SK-N-SH treated with all-trans-retinoic acid at 6 μM for 48 hours (cell line): ENCODE data around the gene MED1.

Experiments
- GLIS3 ChIP-seq: fragments of 250-450 bp; sonication (Bioruptor Pico); IDR thresholded peaks from 2 replicates; pipeline ENCODE4 v1.5.0; 2020; ENCODE audit warnings: mild to moderate bottlenecking, moderate library complexity
- ZNF565 ChIP-seq: fragments of 450-650 bp; formaldehyde crosslinking; conservative IDR thresholded peaks from 2 replicates; pipeline ENCODE4 v1.5.0; 2020; ENCODE audit warnings: low read depth, mild to moderate bottlenecking, moderate library complexity
- TF ChIP-seq, protein P1 (sequence below): fragments of 250-450 bp; sonication (Bioruptor Pico); IDR thresholded peaks from 2 replicates; pipeline ENCODE4 v1.8.0; 2020; ENCODE audit warnings: mild to moderate bottlenecking, moderate library complexity, borderline replicate concordance

DNA sequence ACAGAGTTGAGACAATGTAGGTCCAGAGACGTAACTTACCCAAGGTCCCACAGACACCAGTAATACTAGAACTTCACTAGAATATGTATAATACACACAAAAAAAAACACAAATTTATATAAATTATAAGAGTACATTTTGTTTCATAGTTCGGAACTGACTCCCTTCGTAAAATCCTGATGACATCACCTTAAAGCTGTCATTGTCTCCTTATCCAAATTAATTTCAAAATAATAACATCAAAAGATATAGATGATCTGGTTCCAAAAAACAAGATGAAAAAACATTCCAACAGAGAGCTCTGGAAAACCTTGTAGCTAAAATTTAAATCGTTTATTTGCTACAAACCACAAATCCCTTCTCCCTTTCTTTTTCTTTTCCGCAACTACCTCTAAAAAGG lies 59.6 kb downstream of the MED1 start:
- TF ChIP-seq ZNF565 (CRISPR knock-in tag) (no peak), GLIS3 (no peak)
- TF ChIP-seq, protein P1, sequence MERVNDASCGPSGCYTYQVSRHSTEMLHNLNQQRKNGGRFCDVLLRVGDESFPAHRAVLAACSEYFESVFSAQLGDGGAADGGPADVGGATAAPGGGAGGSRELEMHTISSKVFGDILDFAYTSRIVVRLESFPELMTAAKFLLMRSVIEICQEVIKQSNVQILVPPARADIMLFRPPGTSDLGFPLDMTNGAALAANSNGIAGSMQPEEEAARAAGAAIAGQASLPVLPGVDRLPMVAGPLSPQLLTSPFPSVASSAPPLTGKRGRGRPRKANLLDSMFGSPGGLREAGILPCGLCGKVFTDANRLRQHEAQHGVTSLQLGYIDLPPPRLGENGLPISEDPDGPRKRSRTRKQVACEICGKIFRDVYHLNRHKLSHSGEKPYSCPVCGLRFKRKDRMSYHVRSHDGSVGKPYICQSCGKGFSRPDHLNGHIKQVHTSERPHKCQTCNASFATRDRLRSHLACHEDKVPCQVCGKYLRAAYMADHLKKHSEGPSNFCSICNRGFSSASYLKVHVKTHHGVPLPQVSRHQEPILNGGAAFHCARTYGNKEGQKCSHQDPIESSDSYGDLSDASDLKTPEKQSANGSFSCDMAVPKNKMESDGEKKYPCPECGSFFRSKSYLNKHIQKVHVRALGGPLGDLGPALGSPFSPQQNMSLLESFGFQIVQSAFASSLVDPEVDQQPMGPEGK (CRISPR knock-in tag) = no peak
